Measurements from ENCODE around the gene BTBD6. TPM values are rescaled to one million over a fixed set of nuclear protein-coding genes. Genes with fewer than 3 reads are reported as not detected.
A peak's percentile ranks its signal among the peaks of the same experiment; 100 is the strongest.

BTBD6 gene
- total and polyA plus RNA-seq, 9 of the 15 experiments (the other 6 are each of a cell fraction or from before 2014, with no cell fraction given), result not detected

- TF ChIP-seq CBX2 (IDR thresholded peaks at IDR 0.05; ENCODE audit: insufficient read depth, low read length, poor library complexity, severe bottlenecking) (no peak), KAT7 (CRISPR knock-in tag; IDR thresholded peaks at IDR 0.05; ENCODE audit: borderline replicate concordance) (0 out of 2 replicates have a peak, but pooled peaks have one; percentile 32)
Observed at GRCh38 chr14:105299654-105300541, 51.6 kb downstream of the BTBD6 start (continued).

Other genes with a start within 250 kb of the BTBD6 start
Only the 7 nearest of the 11 such genes appear.
- 0.49 and 0.50 TPM in 2 replicates for gene GPR132, start 183.1 kb upstream of the BTBD6 start, total RNA-seq (2014; rRNA removed)
- 0.19 and 0.25 TPM in 2 replicates for gene GPR132, start 183.1 kb upstream of the BTBD6 start, total RNA-seq (2014; rRNA removed; fragmentation: Illumina TruSeq; extraction: Trizol)
- gene GPR132, start 183.1 kb upstream of the BTBD6 start, total RNA-seq (2015; rRNA removed; fragmentation: Illumina TruSeq; extraction: Trizol), result 0.98 and 1.0 TPM in 2 replicates
- gene GPR132, start 183.1 kb upstream of the BTBD6 start, total RNA-seq (2021), result 0.49 and 1.1 TPM in 2 replicates
- 0.01 and 0.22 TPM in 2 replicates for gene GPR132, start 183.1 kb upstream of the BTBD6 start, polyA plus RNA-seq (2011; rRNA removed)
- gene GPR132, start 183.1 kb upstream of the BTBD6 start, polyA plus RNA-seq (2014; fragmentation: Illumina TruSeq; extraction: Trizol), result 0.22 and 0.24 TPM in 2 replicates
- under 1 TPM in 1 of 2 experiments, not detected in 1; 0.01 TPM for gene GPR132, start 183.1 kb upstream of the BTBD6 start, polyA plus RNA-seq (2014; fragmentation: Nextera tagmentation; extraction: Ambion mirVana)
- gene GPR132, start 183.1 kb upstream of the BTBD6 start, polyA plus RNA-seq (2014; rRNA removed), result 0.23 and 0.46 TPM in 2 replicates
- 20.1 and 22.8 TPM in 2 replicates for gene JAG2, start 79.8 kb upstream of the BTBD6 start, total RNA-seq (2014; rRNA removed)
- gene JAG2, start 79.8 kb upstream of the BTBD6 start, total RNA-seq (2014; rRNA removed; fragmentation: Illumina TruSeq; extraction: Trizol), result 2.4 and 3.3 TPM in 2 replicates
- 10.5 and 10.7 TPM in 2 replicates for gene JAG2, start 79.8 kb upstream of the BTBD6 start, total RNA-seq (2015; rRNA removed; fragmentation: Illumina TruSeq; extraction: Trizol)
- gene JAG2, start 79.8 kb upstream of the BTBD6 start, total RNA-seq (2021), result 43.4 and 48.4 TPM in 2 replicates
- 8.6 and 12.1 TPM in 2 replicates for gene JAG2, start 79.8 kb upstream of the BTBD6 start, polyA plus RNA-seq (2011; rRNA removed)
- gene JAG2, start 79.8 kb upstream of the BTBD6 start, polyA plus RNA-seq (2014; fragmentation: Illumina TruSeq; extraction: Trizol), result 6.6 and 16.7 TPM in 2 replicates
- gene JAG2, start 79.8 kb upstream of the BTBD6 start, polyA plus RNA-seq (2014; fragmentation: Nextera tagmentation; extraction: Ambion mirVana), result under 1 TPM; 0.25 to 0.50 TPM
- 24.5 and 38.0 TPM in 2 replicates for gene JAG2, start 79.8 kb upstream of the BTBD6 start, polyA plus RNA-seq (2014; rRNA removed)
- gene NUDT14, start 67.2 kb upstream of the BTBD6 start, total RNA-seq (2014; rRNA removed), result 12.3 and 13.2 TPM in 2 replicates
- gene NUDT14, start 67.2 kb upstream of the BTBD6 start, total RNA-seq (2014; rRNA removed; fragmentation: Illumina TruSeq; extraction: Trizol), result 1.7 and 2.1 TPM in 2 replicates
- 11.7 and 11.9 TPM in 2 replicates for gene NUDT14, start 67.2 kb upstream of the BTBD6 start, total RNA-seq (2015; rRNA removed; fragmentation: Illumina TruSeq; extraction: Trizol)
- 15.7 and 16.3 TPM in 2 replicates for gene NUDT14, start 67.2 kb upstream of the BTBD6 start, total RNA-seq (2021)
- gene NUDT14, start 67.2 kb upstream of the BTBD6 start, polyA plus RNA-seq (2011; rRNA removed), result 8.3 and 10.6 TPM in 2 replicates
- 3.1 and 6.4 TPM in 2 replicates for gene NUDT14, start 67.2 kb upstream of the BTBD6 start, polyA plus RNA-seq (2014; fragmentation: Illumina TruSeq; extraction: Trizol)
- under 1 TPM; 0.14 to 0.85 TPM for gene NUDT14, start 67.2 kb upstream of the BTBD6 start, polyA plus RNA-seq (2014; fragmentation: Nextera tagmentation; extraction: Ambion mirVana)
- gene NUDT14, start 67.2 kb upstream of the BTBD6 start, polyA plus RNA-seq (2014; rRNA removed), result 8.2 and 14.5 TPM in 2 replicates
- 24.6 and 24.9 TPM in 2 replicates for gene BRF1, start 52.5 kb downstream of the BTBD6 start, total RNA-seq (2014; rRNA removed)
- gene BRF1, start 52.5 kb downstream of the BTBD6 start, total RNA-seq (2014; rRNA removed; fragmentation: Illumina TruSeq; extraction: Trizol), result 6.9 and 9.3 TPM in 2 replicates
- 12.5 and 12.7 TPM in 2 replicates for gene BRF1, start 52.5 kb downstream of the BTBD6 start, total RNA-seq (2015; rRNA removed; fragmentation: Illumina TruSeq; extraction: Trizol)
- 22.5 and 22.6 TPM in 2 replicates for gene BRF1, start 52.5 kb downstream of the BTBD6 start, total RNA-seq (2021)
- gene BRF1, start 52.5 kb downstream of the BTBD6 start, polyA plus RNA-seq (2011; rRNA removed), result 3.6 and 5.6 TPM in 2 replicates
- 8.2 and 10.5 TPM in 2 replicates for gene BRF1, start 52.5 kb downstream of the BTBD6 start, polyA plus RNA-seq (2014; fragmentation: Illumina TruSeq; extraction: Trizol)
- gene BRF1, start 52.5 kb downstream of the BTBD6 start, polyA plus RNA-seq (2014; fragmentation: Nextera tagmentation; extraction: Ambion mirVana), result under 1 TPM; 0.14 to 0.17 TPM
- 12.8 and 14.6 TPM in 2 replicates for gene BRF1, start 52.5 kb downstream of the BTBD6 start, polyA plus RNA-seq (2014; rRNA removed)
- 13.2 and 21.3 TPM in 2 replicates for gene PACS2, start 66.2 kb downstream of the BTBD6 start, total RNA-seq (2014; rRNA removed)
- gene PACS2, start 66.2 kb downstream of the BTBD6 start, total RNA-seq (2014; rRNA removed; fragmentation: Illumina TruSeq; extraction: Trizol), result 4.4 and 5.9 TPM in 2 replicates
- 10.4 and 11.6 TPM in 2 replicates for gene PACS2, start 66.2 kb downstream of the BTBD6 start, total RNA-seq (2015; rRNA removed; fragmentation: Illumina TruSeq; extraction: Trizol)
- gene PACS2, start 66.2 kb downstream of the BTBD6 start, total RNA-seq (2021), result 20.8 and 21.0 TPM in 2 replicates
- 8.8 and 9.9 TPM in 2 replicates for gene PACS2, start 66.2 kb downstream of the BTBD6 start, polyA plus RNA-seq (2011; rRNA removed)
- gene PACS2, start 66.2 kb downstream of the BTBD6 start, polyA plus RNA-seq (2014; fragmentation: Illumina TruSeq; extraction: Trizol), result 4.3 and 9.0 TPM in 2 replicates
- under 1 TPM; 0.11 to 0.34 TPM for gene PACS2, start 66.2 kb downstream of the BTBD6 start, polyA plus RNA-seq (2014; fragmentation: Nextera tagmentation; extraction: Ambion mirVana)
- gene PACS2, start 66.2 kb downstream of the BTBD6 start, polyA plus RNA-seq (2014; rRNA removed), result 14.6 and 16.6 TPM in 2 replicates
- 0.04 and 0.05 TPM in 2 replicates for gene TEX22, start 150.0 kb downstream of the BTBD6 start, total RNA-seq (2014; rRNA removed)
- 0.06 and 0.55 TPM in 2 replicates for gene TEX22, start 150.0 kb downstream of the BTBD6 start, total RNA-seq (2014; rRNA removed; fragmentation: Illumina TruSeq; extraction: Trizol)
- 0.14 and 0.45 TPM in 2 replicates for gene TEX22, start 150.0 kb downstream of the BTBD6 start, total RNA-seq (2015; rRNA removed; fragmentation: Illumina TruSeq; extraction: Trizol)
- 1.0 and 1.7 TPM in 2 replicates for gene TEX22, start 150.0 kb downstream of the BTBD6 start, total RNA-seq (2021)
- 0.31 and 0.50 TPM in 2 replicates for gene TEX22, start 150.0 kb downstream of the BTBD6 start, polyA plus RNA-seq (2011; rRNA removed)
- gene TEX22, start 150.0 kb downstream of the BTBD6 start, polyA plus RNA-seq (2014; fragmentation: Illumina TruSeq; extraction: Trizol), result 0.04 and 0.14 TPM in 2 replicates
- gene TEX22, start 150.0 kb downstream of the BTBD6 start, polyA plus RNA-seq (2014; fragmentation: Nextera tagmentation; extraction: Ambion mirVana), result not detected
- 0.18 and 0.23 TPM in 2 replicates for gene TEX22, start 150.0 kb downstream of the BTBD6 start, polyA plus RNA-seq (2014; rRNA removed)
- 48.1 and 61.0 TPM in 2 replicates for gene MTA1, start 171.3 kb downstream of the BTBD6 start, total RNA-seq (2014; rRNA removed)
- gene MTA1, start 171.3 kb downstream of the BTBD6 start, total RNA-seq (2014; rRNA removed; fragmentation: Illumina TruSeq; extraction: Trizol), result 11.6 and 12.2 TPM in 2 replicates
- 32.3 and 33.4 TPM in 2 replicates for gene MTA1, start 171.3 kb downstream of the BTBD6 start, total RNA-seq (2015; rRNA removed; fragmentation: Illumina TruSeq; extraction: Trizol)
- 107 and 118 TPM in 2 replicates for gene MTA1, start 171.3 kb downstream of the BTBD6 start, total RNA-seq (2021)
- 47.7 and 58.6 TPM in 2 replicates for gene MTA1, start 171.3 kb downstream of the BTBD6 start, polyA plus RNA-seq (2011; rRNA removed)
- 29.5 and 45.4 TPM in 2 replicates for gene MTA1, start 171.3 kb downstream of the BTBD6 start, polyA plus RNA-seq (2014; fragmentation: Illumina TruSeq; extraction: Trizol)
- under 1 TPM; 0.13 to 0.14 TPM for gene MTA1, start 171.3 kb downstream of the BTBD6 start, polyA plus RNA-seq (2014; fragmentation: Nextera tagmentation; extraction: Ambion mirVana)
- 90.0 and 103 TPM in 2 replicates for gene MTA1, start 171.3 kb downstream of the BTBD6 start, polyA plus RNA-seq (2014; rRNA removed)